SK-N-SH treated with all-trans-retinoic acid at 6 μM for 48 hours (cell line): ENCODE results near the gene KASH5.

Experiments
- ATAC-seq: fragments of 200-7000 bp; cut with Tn5 transposase; 3 replicates; pipeline ENCODE4 v1.9.1; 2020; ENCODE audit warnings: mild to moderate bottlenecking, moderate library complexity
- BACH2 ChIP-seq: fragments of 250-450 bp; sonication (Bioruptor Pico); IDR thresholded peaks from 2 replicates; pipeline ENCODE4 v1.9.0; 2021; ENCODE audit warnings: mild to moderate bottlenecking, borderline replicate concordance
- GLIS3 ChIP-seq: fragments of 250-450 bp; sonication (Bioruptor Pico); IDR thresholded peaks from 2 replicates; pipeline ENCODE4 v1.5.0; 2020; ENCODE audit warnings: mild to moderate bottlenecking, moderate library complexity
- OSR1 ChIP-seq: fragments of 250-450 bp; sonication (Bioruptor Pico); IDR thresholded peaks from 2 replicates; pipeline ENCODE4 v1.8.0; 2022; ENCODE audit warnings: moderate library complexity, mild to moderate bottlenecking, inconsistent platforms
- PPARA ChIP-seq: fragments of 250-450 bp; sonication (Bioruptor Pico); IDR thresholded peaks from 2 replicates; pipeline ENCODE4 v1.5.0; 2020; ENCODE audit warnings: mild to moderate bottlenecking, borderline replicate concordance
- RARB ChIP-seq: fragments of 250-450 bp; sonication (Bioruptor Pico); IDR thresholded peaks from 2 replicates; pipeline ENCODE4 v1.8.0; 2021; ENCODE audit warnings: mild to moderate bottlenecking, moderate library complexity
- SNAI2 ChIP-seq: fragments of 250-450 bp; sonication (Bioruptor Pico); IDR thresholded peaks from 2 replicates; pipeline ENCODE4 v1.5.0; 2020; ENCODE audit warnings: mild to moderate bottlenecking, moderate library complexity
- TCF4 ChIP-seq: fragments of 250-450 bp; sonication (Bioruptor Pico); IDR thresholded peaks from 2 replicates; pipeline ENCODE4 v1.8.0; 2021; ENCODE audit warnings: mild to moderate bottlenecking, moderate library complexity, borderline replicate concordance
- TOX ChIP-seq: fragments of 250-450 bp; sonication (Bioruptor Pico); IDR thresholded peaks from 2 replicates; pipeline ENCODE4 v1.8.0; 2021; ENCODE audit warnings: mild to moderate bottlenecking, moderate library complexity, borderline replicate concordance
- ZC3H10 ChIP-seq: fragments of 250-450 bp; sonication (Bioruptor Pico); IDR thresholded peaks from 2 replicates; pipeline ENCODE4 v1.5.1; 2021; ENCODE audit warnings: mild to moderate bottlenecking, moderate library complexity
- ZFP3 ChIP-seq: fragments of 250-450 bp; sonication (Bioruptor Pico); IDR thresholded peaks from 2 replicates; pipeline ENCODE4 v1.5.0; 2020; ENCODE audit warnings: mild to moderate bottlenecking, moderate library complexity
- ZNF565 ChIP-seq: fragments of 450-650 bp; formaldehyde crosslinking; conservative IDR thresholded peaks from 2 replicates; pipeline ENCODE4 v1.5.0; 2020; ENCODE audit warnings: low read depth, mild to moderate bottlenecking, moderate library complexity
- ZNF8 ChIP-seq: fragments of 450-650 bp; formaldehyde crosslinking; IDR thresholded peaks from 2 replicates; pipeline ENCODE4 v1.5.0; 2020; ENCODE audit warnings: mild to moderate bottlenecking, moderate library complexity
- TF ChIP-seq, protein P1 (sequence below): fragments of 250-450 bp; sonication (Bioruptor Pico); IDR thresholded peaks from 2 replicates; pipeline ENCODE4 v1.5.1; 2020; ENCODE audit warnings: low read depth, mild to moderate bottlenecking, moderate library complexity
- TF ChIP-seq, protein P2 (sequence below): fragments of 250-450 bp; sonication (Bioruptor Pico); IDR thresholded peaks from 2 replicates; pipeline ENCODE4 v1.5.0; 2020; ENCODE audit warnings: mild to moderate bottlenecking, moderate library complexity
- TF ChIP-seq, protein P3 (sequence below): fragments of 250-450 bp; sonication (Bioruptor Pico); IDR thresholded peaks from 2 replicates; pipeline ENCODE4 v1.8.0; 2020; ENCODE audit warnings: mild to moderate bottlenecking, moderate library complexity, borderline replicate concordance

The KASH5 gene, protein sequence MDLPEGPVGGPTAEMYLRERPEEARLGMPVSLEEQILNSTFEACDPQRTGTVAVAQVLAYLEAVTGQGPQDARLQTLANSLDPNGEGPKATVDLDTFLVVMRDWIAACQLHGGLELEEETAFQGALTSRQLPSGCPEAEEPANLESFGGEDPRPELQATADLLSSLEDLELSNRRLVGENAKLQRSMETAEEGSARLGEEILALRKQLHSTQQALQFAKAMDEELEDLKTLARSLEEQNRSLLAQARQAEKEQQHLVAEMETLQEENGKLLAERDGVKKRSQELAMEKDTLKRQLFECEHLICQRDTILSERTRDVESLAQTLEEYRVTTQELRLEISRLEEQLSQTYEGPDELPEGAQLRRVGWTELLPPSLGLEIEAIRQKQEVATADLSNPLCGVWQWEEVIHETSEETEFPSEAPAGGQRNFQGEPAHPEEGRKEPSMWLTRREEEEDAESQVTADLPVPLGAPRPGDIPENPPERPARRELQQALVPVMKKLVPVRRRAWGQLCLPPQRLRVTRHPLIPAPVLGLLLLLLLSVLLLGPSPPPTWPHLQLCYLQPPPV

DNA sequence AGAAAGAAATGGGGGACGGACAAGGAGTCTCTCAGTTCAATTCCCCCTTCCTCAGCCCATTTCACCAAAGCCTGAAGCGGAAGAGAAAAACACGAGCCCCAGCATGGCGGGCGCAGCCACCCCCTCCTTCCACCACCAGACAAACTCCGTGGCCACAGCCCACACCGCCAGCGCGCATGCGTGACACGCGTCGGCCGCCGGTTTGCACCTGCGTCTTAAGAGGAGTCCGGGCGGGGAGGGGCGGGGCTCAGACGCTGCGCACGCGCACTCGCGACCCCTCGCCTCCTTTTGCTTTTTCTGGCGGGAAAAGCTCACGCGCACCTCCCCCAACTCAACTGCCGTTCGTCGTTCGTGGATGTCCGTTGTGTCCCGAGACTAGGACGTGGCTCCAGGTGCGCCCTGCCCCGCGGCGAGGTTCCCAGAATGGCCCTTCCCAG is at the start of gene KASH5:
TSS of gene KASH5 (plus strand) at position 314 of the 437 bp plus-strand sequence. CDS start 2,635 bp downstream, outside the sequence.
- peak; percentile 19; the same call in 1 of the 3 replicates for ATAC-seq
- no peak for TF ChIP-seq OSR1 (CRISPR knock-in tag)
- TF ChIP-seq, protein P1, sequence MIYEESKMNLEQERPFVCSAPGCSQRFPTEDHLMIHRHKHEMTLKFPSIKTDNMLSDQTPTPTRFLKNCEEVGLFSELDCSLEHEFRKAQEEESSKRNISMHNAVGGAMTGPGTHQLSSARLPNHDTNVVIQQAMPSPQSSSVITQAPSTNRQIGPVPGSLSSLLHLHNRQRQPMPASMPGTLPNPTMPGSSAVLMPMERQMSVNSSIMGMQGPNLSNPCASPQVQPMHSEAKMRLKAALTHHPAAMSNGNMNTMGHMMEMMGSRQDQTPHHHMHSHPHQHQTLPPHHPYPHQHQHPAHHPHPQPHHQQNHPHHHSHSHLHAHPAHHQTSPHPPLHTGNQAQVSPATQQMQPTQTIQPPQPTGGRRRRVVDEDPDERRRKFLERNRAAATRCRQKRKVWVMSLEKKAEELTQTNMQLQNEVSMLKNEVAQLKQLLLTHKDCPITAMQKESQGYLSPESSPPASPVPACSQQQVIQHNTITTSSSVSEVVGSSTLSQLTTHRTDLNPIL (CRISPR knock-in tag) = no peak

DNA sequence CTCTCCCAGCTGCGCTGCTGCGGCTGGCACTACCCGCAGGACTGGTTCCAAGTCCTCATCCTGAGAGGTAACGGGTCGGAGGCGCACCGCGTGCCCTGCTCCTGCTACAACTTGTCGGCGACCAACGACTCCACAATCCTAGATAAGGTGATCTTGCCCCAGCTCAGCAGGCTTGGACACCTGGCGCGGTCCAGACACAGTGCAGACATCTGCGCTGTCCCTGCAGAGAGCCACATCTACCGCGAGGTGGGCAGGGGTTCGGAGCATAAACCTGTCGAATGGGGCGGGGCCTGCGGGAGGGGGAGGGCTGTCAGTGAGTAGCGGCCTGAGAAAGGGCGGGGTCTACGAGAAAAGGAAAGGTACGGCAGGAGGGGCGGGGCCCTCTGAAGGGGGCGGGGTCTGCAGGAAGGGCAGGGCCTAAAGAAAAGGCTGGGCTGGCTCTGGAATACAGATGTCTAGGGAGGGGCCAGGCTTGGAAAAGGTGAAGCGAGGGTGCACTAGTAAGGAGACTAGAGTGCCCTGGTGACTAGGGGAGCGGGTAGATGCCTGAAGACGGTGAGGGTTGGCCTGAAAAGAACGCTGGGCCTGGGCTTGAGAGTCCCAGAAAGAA is 49.3 kb upstream of the KASH5 start:
- peak; percentile 61 for ATAC-seq
- TF ChIP-seq OSR1 (CRISPR knock-in tag) (no peak), TOX (no peak), ZNF565 (CRISPR knock-in tag) (no peak), ZNF8 (no peak)
- TF ChIP-seq, protein P2, sequence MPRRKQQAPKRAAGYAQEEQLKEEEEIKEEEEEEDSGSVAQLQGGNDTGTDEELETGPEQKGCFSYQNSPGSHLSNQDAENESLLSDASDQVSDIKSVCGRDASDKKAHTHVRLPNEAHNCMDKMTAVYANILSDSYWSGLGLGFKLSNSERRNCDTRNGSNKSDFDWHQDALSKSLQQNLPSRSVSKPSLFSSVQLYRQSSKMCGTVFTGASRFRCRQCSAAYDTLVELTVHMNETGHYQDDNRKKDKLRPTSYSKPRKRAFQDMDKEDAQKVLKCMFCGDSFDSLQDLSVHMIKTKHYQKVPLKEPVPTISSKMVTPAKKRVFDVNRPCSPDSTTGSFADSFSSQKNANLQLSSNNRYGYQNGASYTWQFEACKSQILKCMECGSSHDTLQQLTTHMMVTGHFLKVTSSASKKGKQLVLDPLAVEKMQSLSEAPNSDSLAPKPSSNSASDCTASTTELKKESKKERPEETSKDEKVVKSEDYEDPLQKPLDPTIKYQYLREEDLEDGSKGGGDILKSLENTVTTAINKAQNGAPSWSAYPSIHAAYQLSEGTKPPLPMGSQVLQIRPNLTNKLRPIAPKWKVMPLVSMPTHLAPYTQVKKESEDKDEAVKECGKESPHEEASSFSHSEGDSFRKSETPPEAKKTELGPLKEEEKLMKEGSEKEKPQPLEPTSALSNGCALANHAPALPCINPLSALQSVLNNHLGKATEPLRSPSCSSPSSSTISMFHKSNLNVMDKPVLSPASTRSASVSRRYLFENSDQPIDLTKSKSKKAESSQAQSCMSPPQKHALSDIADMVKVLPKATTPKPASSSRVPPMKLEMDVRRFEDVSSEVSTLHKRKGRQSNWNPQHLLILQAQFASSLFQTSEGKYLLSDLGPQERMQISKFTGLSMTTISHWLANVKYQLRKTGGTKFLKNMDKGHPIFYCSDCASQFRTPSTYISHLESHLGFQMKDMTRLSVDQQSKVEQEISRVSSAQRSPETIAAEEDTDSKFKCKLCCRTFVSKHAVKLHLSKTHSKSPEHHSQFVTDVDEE (CRISPR knock-in tag) = no peak
- TF ChIP-seq, all 23 proteins: peak for 0

DNA sequence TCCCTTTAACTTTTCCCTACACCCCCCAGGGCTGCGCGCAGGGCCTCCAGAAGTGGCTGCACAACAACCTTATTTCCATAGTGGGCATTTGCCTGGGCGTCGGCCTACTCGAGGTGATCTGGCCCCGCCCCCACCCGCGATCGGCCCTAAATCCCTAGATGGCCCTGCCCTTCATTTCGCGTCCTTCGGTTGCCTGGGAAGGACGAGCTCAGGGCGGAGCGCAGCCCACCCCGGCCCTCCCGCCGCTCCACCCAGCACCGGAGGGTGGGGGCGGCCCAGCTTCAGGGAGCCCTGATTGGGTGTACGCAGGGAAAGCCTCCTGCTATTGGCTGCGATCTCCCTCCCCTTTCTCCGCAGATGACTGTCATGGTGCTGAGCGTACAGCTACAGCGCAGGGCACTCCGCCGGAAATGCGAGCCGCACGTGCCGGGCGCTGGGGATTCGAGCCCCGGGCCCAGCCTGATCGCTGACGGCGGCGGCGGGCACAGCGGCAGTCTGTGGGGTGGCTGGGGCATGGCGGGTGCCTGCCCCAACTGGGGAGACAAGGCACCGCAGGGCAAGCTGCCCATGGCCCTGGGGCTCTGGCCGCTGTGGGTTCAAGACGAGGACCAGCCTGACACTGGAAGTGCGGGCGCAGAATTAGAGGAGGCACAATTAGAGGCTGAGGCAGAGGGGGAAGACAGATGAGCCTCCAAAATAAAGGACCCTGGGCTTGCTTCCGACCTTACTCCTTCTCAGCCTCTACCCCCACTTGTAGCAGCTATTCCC is 48.6 kb upstream of the KASH5 start:
- TF ChIP-seq ZNF8 (no peak), PPARA (CRISPR knock-in tag) (no peak)
- TF ChIP-seq, protein P3, sequence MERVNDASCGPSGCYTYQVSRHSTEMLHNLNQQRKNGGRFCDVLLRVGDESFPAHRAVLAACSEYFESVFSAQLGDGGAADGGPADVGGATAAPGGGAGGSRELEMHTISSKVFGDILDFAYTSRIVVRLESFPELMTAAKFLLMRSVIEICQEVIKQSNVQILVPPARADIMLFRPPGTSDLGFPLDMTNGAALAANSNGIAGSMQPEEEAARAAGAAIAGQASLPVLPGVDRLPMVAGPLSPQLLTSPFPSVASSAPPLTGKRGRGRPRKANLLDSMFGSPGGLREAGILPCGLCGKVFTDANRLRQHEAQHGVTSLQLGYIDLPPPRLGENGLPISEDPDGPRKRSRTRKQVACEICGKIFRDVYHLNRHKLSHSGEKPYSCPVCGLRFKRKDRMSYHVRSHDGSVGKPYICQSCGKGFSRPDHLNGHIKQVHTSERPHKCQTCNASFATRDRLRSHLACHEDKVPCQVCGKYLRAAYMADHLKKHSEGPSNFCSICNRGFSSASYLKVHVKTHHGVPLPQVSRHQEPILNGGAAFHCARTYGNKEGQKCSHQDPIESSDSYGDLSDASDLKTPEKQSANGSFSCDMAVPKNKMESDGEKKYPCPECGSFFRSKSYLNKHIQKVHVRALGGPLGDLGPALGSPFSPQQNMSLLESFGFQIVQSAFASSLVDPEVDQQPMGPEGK = 0 out of 2 replicates have a peak, but pooled peaks have one; percentile 46
- peak; percentile 91 for ATAC-seq

DNA sequence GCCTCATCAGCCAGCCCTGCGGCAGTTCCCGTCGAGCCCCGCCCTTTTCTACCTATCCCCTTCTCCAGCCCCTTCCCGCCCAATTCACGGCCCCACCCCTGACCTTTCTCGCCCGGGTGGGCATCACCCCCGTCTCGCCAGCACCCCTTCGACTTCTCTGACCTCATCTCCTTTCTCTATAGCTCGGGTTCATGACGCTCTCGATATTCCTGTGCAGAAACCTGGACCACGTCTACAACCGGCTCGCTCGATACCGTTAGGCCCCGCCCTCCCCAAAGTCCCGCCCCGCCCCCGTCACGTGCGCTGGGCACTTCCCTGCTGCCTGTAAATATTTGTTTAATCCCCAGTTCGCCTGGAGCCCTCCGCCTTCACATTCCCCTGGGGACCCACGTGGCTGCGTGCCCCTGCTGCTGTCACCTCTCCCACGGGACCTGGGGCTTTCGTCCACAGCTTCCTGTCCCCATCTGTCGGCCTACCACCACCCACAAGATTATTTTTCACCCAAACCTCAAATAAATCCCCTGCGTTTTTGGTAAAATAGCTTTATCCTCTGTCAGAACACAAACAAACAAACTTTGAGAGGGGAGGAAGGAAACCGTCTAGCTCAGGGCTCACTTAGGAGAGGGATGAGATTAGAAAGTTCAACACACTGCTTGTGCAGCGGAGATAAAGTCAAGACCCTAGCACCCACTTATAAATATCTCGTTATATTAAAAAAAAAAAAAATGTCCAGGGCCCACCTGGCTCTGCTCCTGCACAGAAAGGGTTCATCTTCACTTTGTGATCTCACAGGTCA is 47.8 kb upstream of the KASH5 start:
- TF ChIP-seq RARB = no peak
- TF ChIP-seq OSR1 (CRISPR knock-in tag) = no peak
- TF ChIP-seq, protein P2 (CRISPR knock-in tag) = no peak
- TF ChIP-seq SNAI2 (CRISPR knock-in tag) = no peak
- TF ChIP-seq PPARA (CRISPR knock-in tag) = no peak
- TF ChIP-seq ZFP3 (CRISPR knock-in tag) = no peak
- TF ChIP-seq, protein P3 = no peak
- no peak for TF ChIP-seq GLIS3 (CRISPR knock-in tag)
- no peak for TF ChIP-seq ZNF565 (CRISPR knock-in tag)
- TF ChIP-seq BACH2 (CRISPR knock-in tag) = no peak
- no peak for TF ChIP-seq TCF4 (CRISPR knock-in tag)
- TF ChIP-seq ZNF8 = no peak
- no peak for TF ChIP-seq ZC3H10 (CRISPR knock-in tag)
- ATAC-seq = no peak
